Femur (tissue), 1 donor: ENCODE measurements around the gene PITPNM3.

Source experiments
- DNase-seq: peaks from one replicate; pipeline ENCODE4 v3.0.0-alpha.2; 2017

The PITPNM3 gene

GRCh38 chr17:6551356-6551755 lies 5.0 kb downstream of the PITPNM3 start:
- no peak for DNase-seq

- DNase-seq = no peak
Observed at GRCh38 chr17:6549384-6550036, 6.8 kb downstream of the PITPNM3 start.

DNA sequence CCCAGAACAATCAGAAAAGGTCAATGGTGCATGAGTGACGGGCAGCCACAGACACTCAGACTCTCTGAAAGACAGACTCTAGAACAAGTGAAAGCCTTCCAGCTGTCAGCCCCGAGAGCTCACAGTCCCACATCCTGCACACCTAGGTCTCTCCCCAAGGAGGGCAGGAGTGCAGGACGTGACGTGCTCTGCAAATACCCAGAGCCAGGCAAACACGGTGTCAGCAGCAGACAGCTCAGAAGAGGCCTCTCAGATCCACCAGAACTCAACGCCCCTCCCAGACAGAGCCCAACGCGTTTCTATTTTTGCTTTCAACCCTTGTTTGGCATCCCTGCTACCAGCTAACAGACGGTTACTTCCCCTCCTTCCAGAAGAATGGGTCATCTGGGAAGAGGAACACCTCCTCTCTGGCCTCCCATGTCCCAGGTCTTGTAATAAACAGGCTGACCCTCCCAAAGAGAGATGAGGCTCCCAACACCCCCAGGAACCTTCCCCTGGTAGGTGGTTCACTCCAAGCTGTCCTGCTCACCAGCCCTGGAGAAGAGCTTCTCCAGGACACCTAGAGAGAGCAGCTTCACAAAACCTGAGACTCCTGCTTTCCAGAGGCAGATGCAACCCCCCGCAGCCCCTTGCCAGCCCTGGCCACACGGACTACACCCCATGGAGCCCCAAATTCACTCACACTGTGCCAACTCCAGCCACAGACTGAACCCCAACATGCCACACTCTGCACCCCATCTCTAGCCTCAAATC lies 7.6 kb downstream of the PITPNM3 start:
- DNase-seq = peak; percentile 32

- DNase-seq = no peak
Observed at GRCh38 chr17:6548034-6548433, 8.3 kb downstream of the PITPNM3 start.

GRCh38 chr17:6547336-6547735 lies 9.0 kb downstream of the PITPNM3 start:
- no peak for DNase-seq

DNA sequence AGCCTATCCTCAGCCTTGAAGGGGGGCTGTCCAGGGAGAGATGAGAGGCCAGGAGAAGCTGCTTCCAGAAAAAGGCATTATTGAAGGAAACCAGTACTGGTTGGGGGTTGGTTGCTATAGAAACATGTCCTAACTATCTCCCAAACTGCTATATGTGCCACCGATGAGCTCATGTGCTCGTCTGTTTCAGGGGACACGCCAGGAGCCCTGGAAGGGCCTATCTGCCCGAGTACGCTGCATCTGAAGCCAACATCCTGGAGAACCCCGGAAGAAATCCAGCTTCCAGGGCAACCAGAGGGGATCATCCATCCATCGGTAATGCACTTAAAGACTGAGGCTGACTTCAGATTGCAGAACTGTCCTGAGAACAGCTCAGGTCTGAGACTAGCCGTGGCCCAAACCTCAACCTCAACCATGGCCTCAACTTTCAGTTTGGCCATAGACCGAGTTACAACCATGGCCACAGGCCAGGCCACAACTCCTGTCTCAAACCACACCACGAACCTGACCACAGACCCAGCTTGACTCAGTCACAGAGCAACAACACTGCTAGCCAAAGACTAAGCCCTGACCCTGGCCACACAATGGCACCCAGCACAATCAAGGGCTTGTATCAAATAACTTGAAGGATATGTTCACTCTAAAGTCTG lies 10.2 kb downstream of the PITPNM3 start:
- DNase-seq = peak; percentile 37

- no peak for DNase-seq
Observed at GRCh38 chr17:6545291-6545690, 11.1 kb downstream of the PITPNM3 start.

DNA sequence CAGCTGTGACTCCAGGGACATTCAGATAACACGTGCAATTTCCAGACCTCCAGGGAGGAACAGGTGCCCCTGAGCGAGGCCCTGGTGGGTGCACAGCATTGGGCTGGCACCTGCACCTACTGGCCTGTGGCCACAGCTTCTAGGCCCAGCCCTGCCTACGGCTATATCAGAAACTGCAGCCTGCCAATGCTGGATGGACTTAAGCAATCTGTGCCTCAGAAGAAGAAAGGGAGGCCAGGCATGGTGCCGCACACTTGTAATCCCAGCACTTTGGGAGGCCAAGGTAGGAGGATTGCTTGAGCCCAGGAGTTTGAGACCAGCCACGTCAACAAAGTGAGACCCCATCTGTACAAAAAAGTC lies 12.4 kb downstream of the PITPNM3 start:
- no peak for DNase-seq

DNA sequence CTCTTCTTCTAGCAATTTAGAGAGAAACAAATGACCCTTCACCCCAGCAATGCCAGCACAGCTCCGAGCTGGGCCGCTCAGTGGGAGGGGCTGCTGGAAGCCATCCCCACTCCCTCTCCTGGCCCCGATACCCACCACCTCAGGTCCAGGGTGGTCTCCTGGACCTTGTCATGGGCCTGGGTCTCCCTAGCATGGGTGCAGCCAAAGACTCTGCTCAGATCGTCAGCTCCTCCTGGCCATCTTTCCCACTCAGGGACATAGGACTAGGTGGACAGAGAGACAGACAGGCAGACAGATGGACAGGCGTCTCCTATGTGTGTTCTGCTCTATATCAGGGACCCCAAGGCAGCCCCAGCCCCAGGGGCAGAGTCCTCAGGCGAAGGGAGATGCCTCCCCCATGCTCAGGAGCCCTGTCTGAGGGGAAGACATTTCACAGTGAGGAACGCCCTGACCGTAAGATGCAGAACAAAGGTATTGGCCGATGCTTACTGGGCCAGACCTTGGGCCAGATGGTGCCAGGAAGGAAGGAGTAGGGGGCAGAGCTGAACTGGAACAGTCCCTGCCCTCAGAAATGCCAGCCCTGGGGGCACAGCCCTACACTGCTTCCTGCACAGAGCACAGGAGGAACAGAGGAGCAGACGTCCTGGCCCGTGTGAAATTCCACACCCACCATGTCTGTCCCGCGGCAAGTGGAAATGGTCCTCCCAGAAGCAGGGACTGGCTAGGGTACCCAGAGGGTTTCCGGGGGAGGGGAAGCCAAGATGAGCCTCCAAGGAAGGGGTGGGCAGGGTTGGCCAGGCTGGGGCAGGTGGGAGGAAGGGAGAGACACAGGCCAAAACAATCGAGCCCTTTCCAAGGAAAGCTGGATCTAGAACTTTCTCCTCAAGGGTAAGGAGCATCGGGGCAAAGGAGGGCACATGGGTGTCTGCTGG lies 13.0 kb downstream of the PITPNM3 start:
- no peak for DNase-seq

DNA sequence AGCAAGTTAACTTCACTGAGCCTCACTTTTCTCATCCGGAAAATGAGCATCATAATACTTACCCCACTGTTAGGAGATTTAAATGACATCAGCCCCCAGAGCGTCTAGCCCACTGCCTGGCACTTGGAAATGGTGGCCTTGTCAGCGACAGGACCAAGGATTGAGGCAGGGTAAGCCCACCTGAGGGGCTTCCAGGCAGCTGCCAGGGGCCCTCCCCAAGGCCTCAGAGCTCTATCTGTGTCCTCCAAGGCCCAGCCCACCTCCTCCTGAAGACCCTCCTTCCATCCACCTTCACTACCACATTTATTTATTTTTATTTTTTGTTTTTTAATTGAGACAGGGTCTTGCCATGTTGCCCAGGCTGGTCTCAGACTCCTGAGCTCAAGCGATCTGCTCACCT lies 13.8 kb downstream of the PITPNM3 start:
- DNase-seq = no peak

DNA sequence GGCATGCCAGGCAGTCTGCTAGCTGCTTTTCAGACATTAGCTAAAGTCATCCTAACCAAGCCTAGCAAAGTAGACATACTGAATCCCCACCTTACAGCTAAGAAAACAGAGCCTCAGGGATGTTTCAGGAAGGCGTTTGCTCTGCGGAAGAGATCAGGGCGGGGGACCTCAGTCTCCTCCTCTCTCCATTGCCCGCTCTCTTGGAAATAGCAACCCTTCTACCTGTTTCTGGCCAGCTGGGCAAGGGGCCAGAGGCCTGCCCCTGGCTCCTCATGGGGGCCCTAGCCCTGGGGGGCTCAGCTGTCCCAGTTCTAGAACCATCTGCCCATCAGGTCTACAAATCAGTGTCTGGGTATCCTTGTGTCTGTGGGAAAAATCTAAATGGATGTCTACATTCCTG lies 14.5 kb downstream of the PITPNM3 start:
- no peak for DNase-seq

DNA sequence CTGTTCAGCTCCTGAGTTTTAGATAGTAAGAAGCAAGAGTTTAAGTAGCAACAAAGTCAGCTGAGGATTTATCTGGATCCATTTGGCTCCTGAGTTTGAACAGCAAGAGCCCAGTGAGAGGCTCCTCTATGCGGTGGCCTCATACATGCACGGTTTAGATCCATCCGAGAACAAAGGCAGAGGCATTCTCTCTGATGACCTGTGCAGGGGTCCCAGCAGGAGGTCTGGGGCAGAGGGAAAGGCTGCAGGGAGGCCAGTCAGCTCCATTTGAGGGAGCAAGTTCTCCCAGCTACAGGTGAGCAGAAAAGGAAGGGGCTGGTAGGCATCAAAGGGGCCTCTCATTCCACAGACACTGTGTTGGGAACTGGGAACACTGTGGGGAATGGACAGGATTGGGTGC lies 16.5 kb downstream of the PITPNM3 start:
- DNase-seq = no peak

DNA sequence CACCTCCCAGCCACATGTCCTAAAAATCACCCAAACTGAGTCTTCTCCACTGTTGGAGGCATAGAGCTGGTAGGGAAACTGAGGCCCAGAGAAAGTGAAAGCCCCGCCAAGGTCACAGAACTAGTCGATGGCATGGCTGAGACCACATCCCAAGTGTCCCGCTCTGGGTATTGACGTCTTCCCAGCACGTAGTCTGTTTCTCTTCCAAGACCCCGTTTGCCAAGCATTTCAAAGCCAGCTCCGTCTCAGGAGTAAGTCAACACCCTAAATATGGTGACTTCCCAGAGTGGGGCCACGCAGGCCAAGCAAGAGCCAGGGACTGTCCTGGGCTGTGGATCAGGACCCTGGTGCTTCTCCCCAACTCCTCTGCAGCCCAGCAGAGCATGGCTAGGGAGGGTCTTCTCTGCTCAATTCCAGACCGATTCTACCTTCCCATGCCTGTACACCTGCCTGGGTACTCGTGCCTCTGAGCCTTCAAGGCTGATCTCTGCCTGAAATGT lies 19.7 kb downstream of the PITPNM3 start:
- peak; percentile 3 for DNase-seq

GRCh38 chr17:6536053-6536452 lies 20.3 kb downstream of the PITPNM3 start:
- peak; percentile 15 for DNase-seq

GRCh38 chr17:6534846-6535514 lies 21.4 kb downstream of the PITPNM3 start:
- DNase-seq = peak; percentile 4

GRCh38 chr17:6532441-6532885 lies 23.9 kb downstream of the PITPNM3 start:
- no peak for DNase-seq

- no peak for DNase-seq
Observed at GRCh38 chr17:6531575-6531974, 24.8 kb downstream of the PITPNM3 start.

- no peak for DNase-seq
Observed at GRCh38 chr17:6530324-6530920, 25.9 kb downstream of the PITPNM3 start.

GRCh38 chr17:6528557-6528956 lies 27.8 kb downstream of the PITPNM3 start:
- no peak for DNase-seq

DNA sequence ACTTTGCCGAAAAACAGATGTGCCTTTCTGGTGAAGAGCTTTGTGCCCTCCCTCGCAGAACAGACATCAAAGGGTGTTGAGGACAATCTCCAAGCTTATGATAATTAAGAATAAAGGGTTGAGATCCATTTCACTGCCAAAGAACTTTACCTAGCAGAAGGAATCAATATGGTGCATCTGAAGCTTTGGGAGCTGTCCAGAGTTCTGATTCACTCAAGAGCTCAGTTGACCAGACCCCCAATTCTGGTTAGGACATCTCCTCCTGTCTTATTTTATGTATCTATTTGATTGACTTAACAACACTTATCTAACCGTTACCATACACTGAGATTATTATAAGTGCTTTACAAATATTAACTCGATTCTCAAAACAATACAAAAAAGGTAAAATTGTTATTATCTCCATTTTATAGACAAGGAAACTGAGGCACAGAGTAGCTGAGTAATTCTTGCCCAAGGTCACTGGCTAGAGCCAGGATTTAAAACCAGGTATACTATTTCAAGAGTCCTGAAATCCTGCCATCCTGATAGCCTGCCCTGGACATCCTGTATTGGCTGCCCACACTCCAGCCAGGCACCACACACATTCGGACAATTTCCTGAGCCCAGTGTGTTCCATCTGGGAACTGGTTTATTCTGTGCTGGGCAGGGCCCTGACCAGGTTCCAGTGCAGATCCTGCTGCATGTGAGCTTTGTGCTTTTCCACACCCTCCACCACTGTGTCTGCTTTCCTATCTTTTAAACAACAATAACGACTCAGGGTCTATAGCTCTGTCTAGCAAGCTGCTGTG lies 29.8 kb downstream of the PITPNM3 start:
- no peak for DNase-seq

- DNase-seq = no peak
Observed at GRCh38 chr17:6525731-6526130, 30.6 kb downstream of the PITPNM3 start.
